T-helper 2 cell treated with Interferon-gamma antibody and Interleukin-4, amounts not matched to agents 5 μg/mL and 100 μg/mL, for 36 hours (primary cell): ENCODE measurements around the gene SLFNL1.
A peak's percentile ranks its signal among the peaks of the same experiment; 100 is the strongest.

ENCODE experiments used
- DNase-seq: peaks from one replicate; pipeline ENCODE4 v3.0.0; 2021; ENCODE audit warnings: low spot score
- H3K27ac Mint-ChIP-seq: one replicate; pipeline ENCODE4 v1.8.0; 2021; ENCODE audit warnings: mild to moderate bottlenecking, mixed read lengths
- H3K27me3 Mint-ChIP-seq: one replicate; pipeline ENCODE4 v1.8.0; 2021; ENCODE audit warnings: low read depth, mixed read lengths
- H3K36me3 Mint-ChIP-seq: one replicate; pipeline ENCODE4 v1.8.0; 2021; ENCODE audit warnings: low read depth, mixed read lengths
- H3K4me1 Mint-ChIP-seq: one replicate; pipeline ENCODE4 v1.8.0; 2021; ENCODE audit warnings: low read depth, mixed read lengths
- H3K4me3 Mint-ChIP-seq: one replicate; pipeline ENCODE4 v1.8.0; 2022; ENCODE audit warnings: mild to moderate bottlenecking, moderate library complexity, mixed read lengths
- H3K9me3 Mint-ChIP-seq: one replicate; pipeline ENCODE4 v1.8.0; 2021; ENCODE audit warnings: mixed read lengths

SLFNL1 gene

DNA sequence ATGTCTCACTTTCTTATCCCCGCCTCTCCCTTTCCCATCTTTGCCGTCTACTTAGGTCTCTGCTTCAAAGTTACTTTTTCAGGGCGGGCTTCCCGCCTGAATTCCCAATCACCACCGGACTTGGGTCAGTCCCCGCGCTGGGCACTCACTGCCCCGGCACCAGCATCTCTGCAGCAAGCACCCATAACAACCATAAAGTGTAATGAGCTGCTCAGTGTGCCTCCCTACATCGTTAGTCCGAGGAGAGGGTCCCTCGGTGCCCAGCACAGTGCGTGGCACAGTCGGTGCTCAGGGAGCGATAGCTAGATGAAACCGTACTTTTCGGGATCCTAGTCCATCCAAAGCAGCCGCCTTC lies 42.7 kb downstream of the SLFNL1 start:
- Mint-ChIP-seq H3K4me1 (peaks cover 42% of the 10 kb centered on the region), H3K36me3 (peaks cover 18% of the 10 kb centered on the region), H3K27ac (peak overlapping the region; percentile 95), H3K27me3 (no peaks in the 10 kb centered on the region), H3K9me3 (no peaks in the 10 kb centered on the region), H3K4me3 (peak overlapping the region; percentile 86)
- DNase-seq: no peak

DNA sequence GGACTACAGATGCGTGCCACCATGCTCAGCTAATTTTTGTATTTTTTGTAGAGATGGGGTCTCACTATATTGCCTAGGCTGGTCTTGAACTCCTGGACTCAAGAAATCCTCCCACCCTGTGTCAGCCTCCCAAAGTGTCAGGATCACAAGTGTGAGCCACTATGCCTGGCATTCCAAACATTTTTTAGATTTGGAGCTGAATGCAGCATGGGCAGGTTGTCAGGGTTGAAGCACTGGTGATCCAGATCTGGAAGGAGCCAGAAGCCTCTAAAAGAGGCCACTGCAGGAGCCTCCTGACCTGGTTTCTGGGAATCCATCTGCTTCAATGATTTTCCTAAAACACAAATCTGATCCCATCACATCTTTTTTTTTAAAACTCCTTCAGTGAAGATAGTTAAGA lies 43.8 kb downstream of the SLFNL1 start:
- Mint-ChIP-seq H3K27ac (no peak overlapping the region), H3K4me1 (peaks cover 41% of the 10 kb centered on the region), H3K4me3 (no peak overlapping the region), H3K27me3 (no peaks in the 10 kb centered on the region), H3K9me3 (no peaks in the 10 kb centered on the region), H3K36me3 (peaks cover 13% of the 10 kb centered on the region)
- DNase-seq: no peak

DNA sequence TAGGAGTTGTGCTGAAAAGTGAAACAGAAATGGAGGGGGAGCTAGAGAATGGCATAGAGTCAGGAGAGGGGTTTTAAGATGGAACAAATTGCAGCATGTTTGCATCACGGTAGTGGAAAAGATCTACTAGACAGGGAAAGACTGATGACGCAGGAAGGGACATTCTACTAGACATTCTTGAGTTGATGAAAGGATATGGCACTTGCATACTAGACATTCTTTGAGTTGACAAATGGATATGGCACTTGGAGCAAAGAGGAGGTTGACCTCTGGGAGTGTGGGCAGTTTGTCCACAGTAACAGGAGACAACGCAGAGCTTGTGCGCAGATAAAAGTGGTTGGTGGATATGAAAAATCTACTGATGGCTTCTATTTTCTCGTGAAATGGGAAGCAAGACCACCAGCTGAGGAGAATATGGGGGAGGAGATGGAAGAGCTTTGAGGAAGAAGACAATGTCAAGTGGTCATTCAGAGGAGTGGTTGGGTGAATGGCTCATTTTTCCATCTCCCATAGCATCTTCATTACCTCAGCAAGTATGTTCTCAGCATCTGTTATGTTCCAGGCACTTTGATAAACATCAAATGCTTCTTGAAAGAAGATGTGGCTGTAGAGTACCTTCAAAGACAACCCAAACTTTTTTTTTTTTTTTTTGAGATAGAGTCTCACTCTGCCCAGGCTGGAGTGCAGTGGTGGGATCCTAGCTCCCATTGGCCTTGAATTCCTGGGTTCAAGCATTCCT lies 44.4 kb downstream of the SLFNL1 start:
- Mint-ChIP-seq H3K4me3 (no peak overlapping the region), H3K36me3 (peaks cover 9% of the 10 kb centered on the region)

DNA sequence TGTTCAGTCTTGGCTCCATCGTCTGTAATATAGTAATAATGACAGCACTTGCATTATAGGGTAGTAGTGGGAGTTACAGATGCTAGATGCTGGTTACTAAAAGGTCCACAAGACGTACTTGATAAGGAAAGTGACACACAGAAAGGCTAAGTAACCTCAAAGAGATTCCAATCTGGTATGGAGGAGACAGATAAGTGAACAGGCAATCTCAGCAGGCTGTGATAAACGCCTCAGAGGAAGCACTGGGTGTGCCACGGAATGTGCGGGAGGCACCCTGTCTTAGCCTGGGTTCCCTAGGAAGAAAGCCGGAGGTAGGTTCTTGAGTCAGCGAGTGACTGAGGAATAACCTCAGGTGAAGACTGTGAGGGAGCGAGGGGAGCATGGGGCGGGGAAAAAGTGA lies 46.6 kb downstream of the SLFNL1 start:
- Mint-ChIP-seq H3K27ac (no peak overlapping the region), H3K27me3 (no peaks in the 10 kb centered on the region), H3K9me3 (no peaks in the 10 kb centered on the region), H3K36me3 (no peaks in the 10 kb centered on the region), H3K4me1 (peaks cover 23% of the 10 kb centered on the region), H3K4me3 (no peak overlapping the region)
- no peak for DNase-seq

More for the DNA sequence above, 44.4 kb downstream of the SLFNL1 start:
- no peaks in the 10 kb centered on the region for H3K27me3 Mint-ChIP-seq
- H3K4me1 Mint-ChIP-seq: peaks cover 36% of the 10 kb centered on the region
- no peak for DNase-seq
- H3K9me3 Mint-ChIP-seq: no peaks in the 10 kb centered on the region
- no peak overlapping the region for H3K27ac Mint-ChIP-seq

DNA sequence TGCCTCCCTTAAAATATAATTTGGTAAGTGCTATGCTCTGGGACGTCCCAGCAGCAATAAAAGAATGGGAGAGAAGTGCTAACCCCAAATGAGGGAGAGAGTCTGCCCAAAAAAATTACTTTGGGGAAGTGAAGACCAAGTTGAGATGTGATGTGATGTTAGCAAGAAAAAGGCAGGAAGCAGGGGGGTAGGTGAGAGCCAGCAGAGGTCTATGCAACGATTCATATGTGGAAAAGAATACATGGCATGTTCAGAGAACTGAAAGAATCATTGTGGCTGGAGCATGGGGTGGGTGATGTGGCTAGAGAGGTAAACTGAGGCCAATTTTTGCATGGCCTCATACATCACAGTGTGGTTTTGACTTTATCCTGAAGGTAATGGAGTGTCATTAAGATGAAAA lies 47.6 kb downstream of the SLFNL1 start:
- Mint-ChIP-seq H3K4me3 (no peak overlapping the region), H3K27me3 (peaks cover 4% of the 10 kb centered on the region), H3K36me3 (no peaks in the 10 kb centered on the region), H3K9me3 (no peaks in the 10 kb centered on the region), H3K27ac (no peak overlapping the region), H3K4me1 (peaks cover 23% of the 10 kb centered on the region)
- DNase-seq: no peak

DNA sequence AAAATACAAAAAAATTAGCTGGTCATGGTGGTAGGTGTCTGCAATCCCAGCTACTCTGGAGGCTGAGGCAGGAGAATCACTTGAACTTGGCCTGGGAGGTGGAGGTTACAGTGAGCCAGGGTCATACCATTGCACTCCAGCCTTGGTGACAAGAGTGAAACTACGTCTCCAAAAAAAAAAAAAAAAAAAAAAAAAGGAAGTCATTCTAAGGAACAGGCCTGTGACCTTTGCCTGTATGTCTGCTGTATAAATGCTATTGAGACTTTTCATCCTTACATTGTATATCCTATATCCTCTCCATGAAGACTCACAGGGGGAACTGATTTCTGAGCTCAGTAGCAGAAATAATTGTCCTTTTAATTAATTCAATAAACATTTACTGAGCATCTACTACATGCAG lies 49.6 kb downstream of the SLFNL1 start:
- DNase-seq: no peak
- peaks cover 4% of the 10 kb centered on the region for H3K27me3 Mint-ChIP-seq
- H3K36me3 Mint-ChIP-seq: no peaks in the 10 kb centered on the region
- peaks cover 17% of the 10 kb centered on the region for H3K4me1 Mint-ChIP-seq
- H3K4me3 Mint-ChIP-seq: no peak overlapping the region
- H3K9me3 Mint-ChIP-seq: no peaks in the 10 kb centered on the region
- no peak overlapping the region for H3K27ac Mint-ChIP-seq

DNA sequence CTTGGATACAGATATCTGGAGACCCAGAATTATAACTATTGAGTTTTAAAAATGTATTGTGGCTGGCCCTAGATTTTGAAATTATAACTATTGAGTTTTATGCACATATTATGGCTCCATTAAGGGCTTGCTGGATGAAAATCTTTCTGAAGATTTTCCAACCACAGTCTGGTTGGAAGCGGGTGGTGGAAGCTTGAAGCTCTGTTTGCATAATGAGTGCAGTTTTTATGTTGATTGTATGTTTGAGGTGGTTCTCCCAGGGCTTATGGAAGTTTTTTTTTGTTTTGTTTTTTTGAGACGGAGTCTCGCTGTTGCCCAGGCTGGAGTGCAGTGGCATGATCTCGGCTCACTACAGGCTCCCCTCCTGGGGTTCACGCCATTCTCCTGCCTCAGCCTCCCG lies 52.1 kb downstream of the SLFNL1 start:
- Mint-ChIP-seq H3K27me3 (peaks cover 4% of the 10 kb centered on the region), H3K36me3 (no peaks in the 10 kb centered on the region), H3K4me3 (no peak overlapping the region), H3K9me3 (no peaks in the 10 kb centered on the region), H3K4me1 (peaks cover 9% of the 10 kb centered on the region), H3K27ac (no peak overlapping the region)
- no peak for DNase-seq

DNA sequence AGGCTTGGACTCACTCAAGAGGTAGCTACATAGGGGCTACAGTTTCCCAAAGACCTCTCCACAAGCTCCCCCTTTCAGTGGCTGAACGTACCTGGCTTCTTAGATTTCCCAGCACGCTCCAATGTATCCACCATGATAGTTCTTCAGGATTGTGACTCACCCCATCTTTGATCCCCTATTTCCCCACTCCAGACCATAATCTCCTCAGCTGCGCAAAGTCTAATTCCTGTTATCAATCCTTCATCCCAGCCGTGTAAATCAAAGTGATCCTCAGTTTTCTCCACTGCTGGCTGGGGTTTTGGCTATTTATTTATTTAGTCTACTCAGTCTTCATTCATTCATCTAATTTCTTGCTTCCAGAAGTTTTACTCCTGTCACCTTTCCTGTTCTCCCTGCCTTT lies 55.1 kb downstream of the SLFNL1 start:
- Mint-ChIP-seq H3K4me3 (no peak overlapping the region), H3K9me3 (no peaks in the 10 kb centered on the region)

More for the DNA sequence above, 55.1 kb downstream of the SLFNL1 start:
- Mint-ChIP-seq H3K36me3 (no peaks in the 10 kb centered on the region), H3K27ac (no peak overlapping the region), H3K27me3 (peaks cover 4% of the 10 kb centered on the region), H3K4me1 (no peaks in the 10 kb centered on the region)
- no peak for DNase-seq
